Measurements from ENCODE around the gene GPC6.

Gene GPC6

DNA sequence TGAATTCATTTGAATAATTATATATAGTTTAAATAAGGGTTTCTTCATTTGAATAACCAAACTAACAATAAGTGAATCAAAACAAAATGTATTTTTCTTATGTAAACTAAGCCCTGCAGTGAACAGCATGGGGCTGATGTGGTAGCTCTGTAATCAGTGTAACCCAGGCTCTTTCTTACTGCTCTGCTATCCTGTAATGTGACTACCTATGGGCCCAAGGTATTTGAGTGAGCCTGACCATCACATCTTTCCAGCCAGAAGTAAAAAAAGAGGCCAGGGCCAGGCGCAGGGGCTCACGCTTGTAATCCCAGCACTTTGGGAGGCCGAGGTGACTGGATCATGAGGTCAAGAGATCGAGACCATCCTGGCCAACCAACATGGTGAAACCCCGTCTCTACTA lies 758.3 kb downstream of the GPC6 start:
- TF ChIP-seq EZH2phosphoT487 (IDR thresholded peaks at IDR 0.05; ENCODE audit: borderline replicate concordance), result no peak
- TF ChIP-seq, protein P1, sequence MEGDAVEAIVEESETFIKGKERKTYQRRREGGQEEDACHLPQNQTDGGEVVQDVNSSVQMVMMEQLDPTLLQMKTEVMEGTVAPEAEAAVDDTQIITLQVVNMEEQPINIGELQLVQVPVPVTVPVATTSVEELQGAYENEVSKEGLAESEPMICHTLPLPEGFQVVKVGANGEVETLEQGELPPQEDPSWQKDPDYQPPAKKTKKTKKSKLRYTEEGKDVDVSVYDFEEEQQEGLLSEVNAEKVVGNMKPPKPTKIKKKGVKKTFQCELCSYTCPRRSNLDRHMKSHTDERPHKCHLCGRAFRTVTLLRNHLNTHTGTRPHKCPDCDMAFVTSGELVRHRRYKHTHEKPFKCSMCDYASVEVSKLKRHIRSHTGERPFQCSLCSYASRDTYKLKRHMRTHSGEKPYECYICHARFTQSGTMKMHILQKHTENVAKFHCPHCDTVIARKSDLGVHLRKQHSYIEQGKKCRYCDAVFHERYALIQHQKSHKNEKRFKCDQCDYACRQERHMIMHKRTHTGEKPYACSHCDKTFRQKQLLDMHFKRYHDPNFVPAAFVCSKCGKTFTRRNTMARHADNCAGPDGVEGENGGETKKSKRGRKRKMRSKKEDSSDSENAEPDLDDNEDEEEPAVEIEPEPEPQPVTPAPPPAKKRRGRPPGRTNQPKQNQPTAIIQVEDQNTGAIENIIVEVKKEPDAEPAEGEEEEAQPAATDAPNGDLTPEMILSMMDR (conservative IDR thresholded peaks at IDR 0.05; ENCODE audit: low read length), result no peak
- H2AFZ ChIP-seq (ENCODE audit: low read length), result no peak overlapping the region
- no peaks in the 10 kb centered on the region for H3K4me1 ChIP-seq (ENCODE audit: insufficient read depth, low read length, poor library complexity, severe bottlenecking)
- H3K27me3 ChIP-seq (ENCODE audit: insufficient read depth, low read length, poor library complexity, severe bottlenecking), result no peaks in the 10 kb centered on the region
- H3K36me3 ChIP-seq (ENCODE audit: insufficient read depth, low read length), result no peaks in the 10 kb centered on the region
- H3K79me2 ChIP-seq (ENCODE audit: insufficient read depth, low read length), result no peaks in the 10 kb centered on the region
- no peaks in the 10 kb centered on the region for H3F3A ChIP-seq (ENCODE audit: low read depth)
- no peak overlapping the region for H3K4me3 ChIP-seq (ENCODE audit: low read length, poor library complexity, severe bottlenecking)
- H3K4me2 ChIP-seq (ENCODE audit: low read depth, low read length, poor library complexity, severe bottlenecking), result no peak overlapping the region
- no peaks in the 10 kb centered on the region for H3K9me3 ChIP-seq (ENCODE audit: insufficient read depth, low read depth, low read length)
- H3K9me2 ChIP-seq (replicated peaks; ENCODE audit: low read depth, low read length), result no peaks in the 10 kb centered on the region
- no peak overlapping the region for H3K9ac ChIP-seq (ENCODE audit: low read depth, low read length, poor library complexity, severe bottlenecking)
- no peaks in the 10 kb centered on the region for H4K20me1 ChIP-seq (ENCODE audit: insufficient read depth, low read length, poor library complexity, severe bottlenecking)

DNA sequence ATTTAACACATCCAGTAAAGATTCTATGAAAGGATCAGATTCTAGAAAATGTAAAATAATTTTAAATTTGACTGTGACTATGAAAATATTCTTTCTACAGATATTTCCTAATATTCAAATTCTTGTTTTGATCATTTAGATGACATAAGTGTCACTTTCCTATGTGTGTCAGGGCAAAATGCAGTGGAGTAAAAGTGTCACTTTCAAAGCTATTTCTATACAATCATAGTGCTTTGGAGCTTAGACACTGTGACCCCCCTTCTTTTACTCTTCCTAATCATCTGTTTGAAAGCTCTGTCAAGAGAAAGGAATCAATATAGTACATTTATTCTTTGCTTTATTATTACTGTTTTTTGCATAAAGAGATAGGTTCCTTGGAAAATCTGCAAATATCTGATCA lies 760.9 kb downstream of the GPC6 start:
- Histone ChIP-seq H3F3A (ENCODE audit: low read depth) (no peaks in the 10 kb centered on the region), H3K36me3 (ENCODE audit: insufficient read depth, low read length) (no peaks in the 10 kb centered on the region)

DNA sequence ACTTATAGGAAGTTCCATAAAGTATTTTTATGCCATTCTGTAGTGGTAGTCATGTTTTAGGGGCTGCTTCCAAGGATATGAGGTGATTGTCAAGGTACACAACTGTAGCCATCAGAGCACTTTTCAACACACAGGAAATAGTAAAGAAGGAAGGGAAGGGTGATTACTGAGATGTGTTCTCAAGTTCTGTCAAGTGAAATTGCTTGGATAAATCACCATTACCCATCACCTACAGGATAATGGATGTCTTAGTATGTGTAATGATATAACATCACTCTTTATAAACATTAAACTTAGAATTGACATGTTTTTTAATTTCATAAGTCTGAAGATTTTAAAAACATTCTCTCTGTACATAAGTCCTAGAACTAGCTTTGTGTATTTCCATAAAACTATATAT lies 765.0 kb downstream of the GPC6 start:
- Histone ChIP-seq H3K27me3 (ENCODE audit: insufficient read depth, low read length, poor library complexity, severe bottlenecking) (no peaks in the 10 kb centered on the region), H3K9me3 (ENCODE audit: insufficient read depth, low read depth, low read length) (no peaks in the 10 kb centered on the region), H3K4me3 (ENCODE audit: low read length, poor library complexity, severe bottlenecking) (no peak overlapping the region), H3F3A (ENCODE audit: low read depth) (no peaks in the 10 kb centered on the region), H3K9ac (ENCODE audit: low read depth, low read length, poor library complexity, severe bottlenecking) (no peak overlapping the region), H3K4me2 (ENCODE audit: low read depth, low read length, poor library complexity, severe bottlenecking) (no peak overlapping the region), H4K20me1 (ENCODE audit: insufficient read depth, low read length, poor library complexity, severe bottlenecking) (no peaks in the 10 kb centered on the region), H2AFZ (ENCODE audit: low read length) (no peak overlapping the region), H3K4me1 (ENCODE audit: insufficient read depth, low read length, poor library complexity, severe bottlenecking) (no peaks in the 10 kb centered on the region), H3K36me3 (ENCODE audit: insufficient read depth, low read length) (no peaks in the 10 kb centered on the region), H3K9me2 (replicated peaks; ENCODE audit: low read depth, low read length) (no peaks in the 10 kb centered on the region), H3K79me2 (ENCODE audit: insufficient read depth, low read length) (no peaks in the 10 kb centered on the region)
- no peak for TF ChIP-seq EZH2phosphoT487 (IDR thresholded peaks at IDR 0.05; ENCODE audit: borderline replicate concordance)
- TF ChIP-seq, protein P1 (conservative IDR thresholded peaks at IDR 0.05; ENCODE audit: low read length), result no peak

More for the DNA sequence above, 760.9 kb downstream of the GPC6 start:
- Histone ChIP-seq H3K9ac (ENCODE audit: low read depth, low read length, poor library complexity, severe bottlenecking) (no peak overlapping the region), H3K9me2 (replicated peaks; ENCODE audit: low read depth, low read length) (no peaks in the 10 kb centered on the region), H3K79me2 (ENCODE audit: insufficient read depth, low read length) (no peaks in the 10 kb centered on the region), H3K4me2 (ENCODE audit: low read depth, low read length, poor library complexity, severe bottlenecking) (no peak overlapping the region), H3K9me3 (ENCODE audit: insufficient read depth, low read depth, low read length) (no peaks in the 10 kb centered on the region), H4K20me1 (ENCODE audit: insufficient read depth, low read length, poor library complexity, severe bottlenecking) (no peaks in the 10 kb centered on the region), H3K4me3 (ENCODE audit: low read length, poor library complexity, severe bottlenecking) (no peak overlapping the region), H3K4me1 (ENCODE audit: insufficient read depth, low read length, poor library complexity, severe bottlenecking) (no peaks in the 10 kb centered on the region), H2AFZ (ENCODE audit: low read length) (no peak overlapping the region), H3K27me3 (ENCODE audit: insufficient read depth, low read length, poor library complexity, severe bottlenecking) (no peaks in the 10 kb centered on the region)
- TF ChIP-seq EZH2phosphoT487 (IDR thresholded peaks at IDR 0.05; ENCODE audit: borderline replicate concordance), result no peak
- TF ChIP-seq, protein P1 (conservative IDR thresholded peaks at IDR 0.05; ENCODE audit: low read length), result no peak
